Endothelial cell of umbilical vein (primary cell): Measurements from ENCODE around the gene TUBB1.

ENCODE experiments used
- EZH2 ChIP-seq: IDR thresholded peaks from 2 replicates; pipeline ENCODE4 v1.6.1; 2012; ENCODE audit warnings: borderline replicate concordance, low read depth, mild to moderate bottlenecking, moderate library complexity, low read length, inconsistent platforms; ENCODE audit not compliant: severe bottlenecking
- FOS ChIP-seq: IDR thresholded peaks from 2 replicates; pipeline ENCODE4 v1.6.1; 2011; ENCODE audit warnings: mild to moderate bottlenecking, low read length, moderate library complexity, borderline replicate concordance; ENCODE audit not compliant: insufficient read depth
- GATA2 ChIP-seq: IDR thresholded peaks from 2 replicates; pipeline ENCODE4 v1.7.0; 2011; ENCODE audit warnings: low read depth, mild to moderate bottlenecking, moderate library complexity, mixed read lengths, low read length; ENCODE audit not compliant: insufficient read length, insufficient read depth
- JUN ChIP-seq: IDR thresholded peaks from 2 replicates; pipeline ENCODE4 v1.6.1; 2011; ENCODE audit warnings: borderline replicate concordance, low read depth; ENCODE audit not compliant: insufficient read length, insufficient read depth
- MYC ChIP-seq: IDR thresholded peaks from one replicate; pipeline ENCODE4 v1.6.1; 2011; ENCODE audit warnings: mild to moderate bottlenecking, low read depth, low read length
- POLR2A ChIP-seq: IDR thresholded peaks from 2 replicates; pipeline ENCODE4 v1.6.1; 2012; ENCODE audit warnings: low read depth, mild to moderate bottlenecking, control low read depth, low read length
- POLR2AphosphoS5 ChIP-seq: IDR thresholded peaks from 2 replicates; pipeline ENCODE4 v1.6.1; 2012; ENCODE audit warnings: low read depth, mild to moderate bottlenecking, control low read depth, low read length, moderate library complexity; ENCODE audit not compliant: insufficient read depth
- TF ChIP-seq, protein P1 (sequence below): IDR thresholded peaks from 2 replicates; pipeline ENCODE4 v1.6.1; 2011; ENCODE audit not compliant: insufficient read depth, insufficient read length
- TF ChIP-seq, protein P2 (sequence below), 2 donors: IDR thresholded peaks; 1 replicate in 1 of 2; 2 replicates in 1 of 2; pipeline ENCODE4 v1.5.1; 2011; ENCODE audit warnings: low read length in 2 of 2, mild to moderate bottlenecking in 2 of 2, moderate library complexity in 2 of 2, control low read depth in 1 of 2, inconsistent platforms in 1 of 2, low read depth in 1 of 2; ENCODE audit not compliant: insufficient read depth in 1 of 2; ENCODE audit errors: extremely low read depth in 1 of 2

DNA sequence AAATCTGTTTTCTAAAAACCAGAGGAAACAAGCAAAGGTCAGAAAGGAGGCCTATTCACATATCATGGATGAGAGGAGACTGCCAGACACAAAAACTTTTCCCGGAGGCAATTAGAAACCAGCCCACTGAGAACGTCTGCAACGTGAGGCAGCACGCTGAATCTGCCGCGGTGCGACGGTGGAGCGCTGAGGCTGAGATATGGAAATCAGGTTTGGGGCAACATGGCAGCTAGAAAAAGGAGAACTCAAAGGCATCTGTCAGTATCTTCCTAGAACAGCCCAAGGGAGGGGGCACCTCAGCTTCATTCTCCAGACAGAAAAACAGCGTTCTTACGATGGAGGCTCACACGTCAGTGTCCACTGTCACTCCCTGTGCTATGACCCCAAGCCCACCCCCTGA, 18.2 kb downstream of the TUBB1 start:
- TF ChIP-seq, protein P1, sequence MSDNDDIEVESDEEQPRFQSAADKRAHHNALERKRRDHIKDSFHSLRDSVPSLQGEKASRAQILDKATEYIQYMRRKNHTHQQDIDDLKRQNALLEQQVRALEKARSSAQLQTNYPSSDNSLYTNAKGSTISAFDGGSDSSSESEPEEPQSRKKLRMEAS, result no peak
- TF ChIP-seq, protein P2, sequence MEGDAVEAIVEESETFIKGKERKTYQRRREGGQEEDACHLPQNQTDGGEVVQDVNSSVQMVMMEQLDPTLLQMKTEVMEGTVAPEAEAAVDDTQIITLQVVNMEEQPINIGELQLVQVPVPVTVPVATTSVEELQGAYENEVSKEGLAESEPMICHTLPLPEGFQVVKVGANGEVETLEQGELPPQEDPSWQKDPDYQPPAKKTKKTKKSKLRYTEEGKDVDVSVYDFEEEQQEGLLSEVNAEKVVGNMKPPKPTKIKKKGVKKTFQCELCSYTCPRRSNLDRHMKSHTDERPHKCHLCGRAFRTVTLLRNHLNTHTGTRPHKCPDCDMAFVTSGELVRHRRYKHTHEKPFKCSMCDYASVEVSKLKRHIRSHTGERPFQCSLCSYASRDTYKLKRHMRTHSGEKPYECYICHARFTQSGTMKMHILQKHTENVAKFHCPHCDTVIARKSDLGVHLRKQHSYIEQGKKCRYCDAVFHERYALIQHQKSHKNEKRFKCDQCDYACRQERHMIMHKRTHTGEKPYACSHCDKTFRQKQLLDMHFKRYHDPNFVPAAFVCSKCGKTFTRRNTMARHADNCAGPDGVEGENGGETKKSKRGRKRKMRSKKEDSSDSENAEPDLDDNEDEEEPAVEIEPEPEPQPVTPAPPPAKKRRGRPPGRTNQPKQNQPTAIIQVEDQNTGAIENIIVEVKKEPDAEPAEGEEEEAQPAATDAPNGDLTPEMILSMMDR (IDR thresholded peaks at IDR 0.05; ENCODE audit: extremely low read depth in 1 of 2, insufficient read depth in 1 of 2, low read depth in 1 of 2, low read length in 2 of 2), result no peak
- TF ChIP-seq POLR2A, result no peak
- TF ChIP-seq EZH2, result no peak
- no peak for TF ChIP-seq FOS
- no peak for TF ChIP-seq POLR2AphosphoS5
- TF ChIP-seq JUN, result no peak
- no peak for TF ChIP-seq GATA2
- TF ChIP-seq MYC, result no peak
